Measurements from ENCODE around the gene TRIM59. TPM values are rescaled to one million over a fixed set of nuclear protein-coding genes. Genes with fewer than 3 reads are reported as not detected.

TRIM59 gene, protein sequence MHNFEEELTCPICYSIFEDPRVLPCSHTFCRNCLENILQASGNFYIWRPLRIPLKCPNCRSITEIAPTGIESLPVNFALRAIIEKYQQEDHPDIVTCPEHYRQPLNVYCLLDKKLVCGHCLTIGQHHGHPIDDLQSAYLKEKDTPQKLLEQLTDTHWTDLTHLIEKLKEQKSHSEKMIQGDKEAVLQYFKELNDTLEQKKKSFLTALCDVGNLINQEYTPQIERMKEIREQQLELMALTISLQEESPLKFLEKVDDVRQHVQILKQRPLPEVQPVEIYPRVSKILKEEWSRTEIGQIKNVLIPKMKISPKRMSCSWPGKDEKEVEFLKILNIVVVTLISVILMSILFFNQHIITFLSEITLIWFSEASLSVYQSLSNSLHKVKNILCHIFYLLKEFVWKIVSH
- polyA plus RNA-seq (2013): 19.5 TPM

DNA sequence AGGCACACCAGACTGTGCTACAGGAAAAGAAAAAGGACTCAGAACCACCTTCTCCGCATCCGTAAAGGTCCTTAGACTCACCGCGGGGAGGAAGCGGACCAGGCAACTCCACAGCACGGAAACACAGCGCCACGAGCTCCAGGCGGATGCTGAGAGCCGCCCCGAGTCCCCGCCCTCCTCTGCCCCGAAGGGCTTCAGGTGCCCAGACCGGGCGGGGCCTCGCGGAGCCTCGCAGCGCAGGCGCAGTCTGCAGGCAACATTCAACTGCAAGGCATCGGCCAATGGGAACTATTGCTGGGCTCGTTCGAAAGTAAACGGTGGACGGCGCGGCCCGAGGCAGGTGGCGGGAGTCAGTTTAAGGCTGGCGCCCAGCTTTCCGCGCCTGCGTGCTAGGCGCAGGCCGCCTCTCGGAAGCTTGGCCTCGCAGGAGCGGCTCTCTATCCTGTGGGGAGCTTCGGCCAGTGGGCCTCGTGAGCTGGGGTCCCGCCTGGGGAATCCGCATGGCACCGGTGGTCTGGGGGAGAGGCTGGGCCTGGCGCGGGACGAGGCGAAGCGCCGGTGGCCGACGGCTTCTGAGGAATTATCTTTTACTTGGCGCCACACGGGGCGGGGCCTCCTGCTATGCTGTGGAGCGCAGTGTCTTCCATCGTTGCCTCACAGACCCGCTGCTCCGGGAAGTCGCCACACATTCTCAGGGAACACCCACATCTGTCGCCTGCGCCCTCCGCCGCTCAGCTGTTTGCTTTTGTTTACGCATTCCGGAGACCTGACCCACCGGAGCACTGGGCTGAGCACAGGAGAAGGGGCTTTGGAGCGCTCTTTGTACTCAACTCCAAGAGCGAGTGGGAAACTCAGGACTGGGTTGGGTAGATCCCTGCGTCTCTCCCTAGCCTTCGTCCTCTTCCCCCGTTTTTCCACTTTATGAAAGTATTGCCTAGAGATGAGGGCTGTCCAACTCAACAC lies at the start of gene TRIM59:
TRIM59 (minus strand) TSS at position 151 of the 963 bp plus-strand sequence. CDS start 10,603 bp downstream, outside the sequence.
- DNase-seq: peak; percentile 98 to 99 (median 99)
- CTCF ChIA-PET: interaction anchor here (0.8 to 2.1 kb wide), 11 partner anchors 8 to 565 kb away, joined by 3 to 6 read pairs (median 3); no protein-coding TSS in a partner anchor

GRCh38 chr3:160498202-160498601 lies 48.6 kb upstream of the TRIM59 start:
- H3K36me3 ChIP-seq (ENCODE audit: control insufficient read depth in 4 of 4, insufficient read depth in 4 of 4, low read length in 3 of 4): peaks cover 17 to 32% (median 25%) of the 10 kb centered on the region in 4 experiments
- no peaks in the 10 kb centered on the region for H3K9me3 ChIP-seq (ENCODE audit: control extremely low read depth in 1 of 5, control insufficient read depth in 4 of 5, insufficient read depth in 2 of 5, low read depth in 1 of 5, low read length in 4 of 5)
- H3K4me1 ChIP-seq (ENCODE audit: control extremely low read depth in 1 of 4, control insufficient read depth in 4 of 4, insufficient read depth in 4 of 4, low read length in 3 of 4): no peaks in the 10 kb centered on the region
- H3K27me3 ChIP-seq (replicated peaks in 2 of 5; ENCODE audit: control insufficient read depth in 4 of 5, insufficient read depth in 5 of 5, low read length in 4 of 5): no peaks in the 10 kb centered on the region
- WGBS (ENCODE audit: insufficient coverage): 100% methylated on average over 1 of the region's 1 CpG
- POLR2A ChIA-PET: no interaction called here
- DNase-seq: no peak
- CTCF ChIA-PET: interaction anchor here (0.7 to 2.2 kb wide), 4 partner anchors 9 to 158 kb away, joined by 3 to 7 read pairs (median 3); no protein-coding TSS in a partner anchor
- H3K27ac ChIP-seq (ENCODE audit: insufficient read depth in 1 of 2, low read depth in 1 of 2, low read length in 2 of 2, poor library complexity in 1 of 2, severe bottlenecking in 2 of 2): no peak overlapping the region
- no peak overlapping the region for H3K4me3 ChIP-seq (ENCODE audit: control insufficient read depth in 1 of 7, extremely low read depth in 1 of 7, insufficient read depth in 4 of 7, low read depth in 2 of 7, low read length in 6 of 7)

More for the DNA sequence above, at the start of gene TRIM59:
- peaks cover 0 to 6% (median 2%) of the 10 kb centered on the region in 4 experiments for H3K36me3 ChIP-seq (ENCODE audit: control insufficient read depth in 4 of 4, insufficient read depth in 4 of 4, low read length in 3 of 4)
- POLR2A ChIA-PET: interaction anchor here (1.4 kb wide), 1 partner anchor 9 kb away, joined by 3 read pairs; no protein-coding TSS in a partner anchor
- H3K4me3 ChIP-seq (ENCODE audit: control insufficient read depth in 1 of 7, extremely low read depth in 1 of 7, insufficient read depth in 4 of 7, low read depth in 2 of 7, low read length in 6 of 7): peak within 1 kb of the TSS; percentile 74 to 99 (median 87)
- 17% methylated on average over 63 of the region's 71 CpGs for WGBS (ENCODE audit: insufficient coverage)
- peaks cover 0 to 5% (median 0%) of the 10 kb centered on the region in 5 experiments for H3K9me3 ChIP-seq (ENCODE audit: control extremely low read depth in 1 of 5, control insufficient read depth in 4 of 5, insufficient read depth in 2 of 5, low read depth in 1 of 5, low read length in 4 of 5)
- peaks cover 4 to 28% (median 12%) of the 10 kb centered on the region in 4 experiments for H3K4me1 ChIP-seq (ENCODE audit: control extremely low read depth in 1 of 4, control insufficient read depth in 4 of 4, insufficient read depth in 4 of 4, low read length in 3 of 4)
- H3K27ac ChIP-seq (ENCODE audit: insufficient read depth in 1 of 2, low read depth in 1 of 2, low read length in 2 of 2, poor library complexity in 1 of 2, severe bottlenecking in 2 of 2): peak within 1 kb of the TSS in 1 of 2 experiments; percentile 85
- H3K27me3 ChIP-seq (replicated peaks in 2 of 5; ENCODE audit: control insufficient read depth in 4 of 5, insufficient read depth in 5 of 5, low read length in 4 of 5): peaks cover 0 to 3% (median 0%) of the 10 kb centered on the region in 5 experiments

DNA sequence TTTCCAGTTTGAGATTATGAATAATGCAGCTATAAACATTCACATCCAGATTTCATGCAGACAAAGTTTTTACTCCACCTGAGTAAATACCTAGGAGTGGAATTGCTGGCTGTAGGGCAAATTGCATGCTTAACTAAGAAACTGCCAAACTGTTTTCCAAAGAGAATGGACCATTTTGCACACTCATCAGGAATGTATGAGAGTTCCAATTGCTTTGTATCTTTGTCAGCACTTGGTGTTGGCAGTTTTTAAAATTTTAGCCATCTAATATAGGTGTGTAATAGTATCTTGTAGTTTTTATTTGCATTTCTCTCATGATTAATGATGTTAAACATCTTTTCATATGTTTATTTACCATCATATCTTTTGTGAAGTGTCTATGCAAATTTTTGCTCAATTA lies 40.6 kb upstream of the TRIM59 start:
- Histone ChIP-seq H3K4me3 (ENCODE audit: control insufficient read depth in 1 of 7, extremely low read depth in 1 of 7, insufficient read depth in 4 of 7, low read depth in 2 of 7, low read length in 6 of 7) (no peak overlapping the region), H3K4me1 (ENCODE audit: control extremely low read depth in 1 of 4, control insufficient read depth in 4 of 4, insufficient read depth in 4 of 4, low read length in 3 of 4) (peaks cover 0 to 5% (median 1%) of the 10 kb centered on the region in 4 experiments), H3K27ac (ENCODE audit: insufficient read depth in 1 of 2, low read depth in 1 of 2, low read length in 2 of 2, poor library complexity in 1 of 2, severe bottlenecking in 2 of 2) (no peak overlapping the region), H3K27me3 (replicated peaks in 2 of 5; ENCODE audit: control insufficient read depth in 4 of 5, insufficient read depth in 5 of 5, low read length in 4 of 5) (no peaks in the 10 kb centered on the region), H3K36me3 (ENCODE audit: control insufficient read depth in 4 of 4, insufficient read depth in 4 of 4, low read length in 3 of 4) (no peaks in the 10 kb centered on the region), H3K9me3 (ENCODE audit: control extremely low read depth in 1 of 5, control insufficient read depth in 4 of 5, insufficient read depth in 2 of 5, low read depth in 1 of 5, low read length in 4 of 5) (no peaks in the 10 kb centered on the region)
- DNase-seq: no peak
- ChIA-PET POLR2A (no interaction called here), CTCF (interaction anchor here (2.3 kb wide), 1 partner anchor 9 kb away, joined by 5 read pairs; no protein-coding TSS in a partner anchor)

- no CpG with 5 or more reads among the region's 2 CpGs for WGBS (ENCODE audit: insufficient coverage)
- H3K4me1 ChIP-seq (ENCODE audit: control extremely low read depth in 1 of 4, control insufficient read depth in 4 of 4, insufficient read depth in 4 of 4, low read length in 3 of 4): peaks cover 0 to 5% (median 1%) of the 10 kb centered on the region in 4 experiments
These were observed 36.9 kb upstream of the TRIM59 start for GRCh38 chr3:160486459-160486869.

DNA sequence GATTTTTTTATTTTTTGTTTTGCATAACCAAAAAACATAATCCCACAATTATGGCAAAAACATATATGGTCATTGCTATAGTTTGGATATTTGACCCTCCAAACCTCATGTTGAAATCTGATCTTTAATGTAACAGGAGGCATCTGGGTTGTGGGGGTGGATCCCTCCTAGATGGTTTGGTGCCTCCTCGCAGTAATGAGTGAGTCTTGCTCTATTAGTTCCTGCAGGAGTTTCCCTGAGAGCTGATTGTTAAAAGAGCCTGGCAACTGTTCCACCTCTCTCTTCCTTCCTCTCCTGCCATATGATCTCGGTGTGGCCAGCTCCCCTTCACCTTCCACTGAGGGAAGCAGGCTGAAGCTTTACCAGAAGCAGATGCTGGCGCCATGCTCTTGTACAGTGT lies 33.2 kb upstream of the TRIM59 start:
- peaks cover 0 to 5% (median 2%) of the 10 kb centered on the region in 4 experiments for H3K4me1 ChIP-seq (ENCODE audit: control extremely low read depth in 1 of 4, control insufficient read depth in 4 of 4, insufficient read depth in 4 of 4, low read length in 3 of 4)
- no peak overlapping the region for H3K27ac ChIP-seq (ENCODE audit: insufficient read depth in 1 of 2, low read depth in 1 of 2, low read length in 2 of 2, poor library complexity in 1 of 2, severe bottlenecking in 2 of 2)
- ChIA-PET CTCF (interaction anchor here (0.9 kb wide), 1 partner anchor 34 kb away, joined by 3 read pairs; the partner anchor contains the start of gene TRIM59), POLR2A (no interaction called here)
- H3K27me3 ChIP-seq (replicated peaks in 2 of 5; ENCODE audit: control insufficient read depth in 4 of 5, insufficient read depth in 5 of 5, low read length in 4 of 5): no peaks in the 10 kb centered on the region
- H3K9me3 ChIP-seq (ENCODE audit: control extremely low read depth in 1 of 5, control insufficient read depth in 4 of 5, insufficient read depth in 2 of 5, low read depth in 1 of 5, low read length in 4 of 5): no peaks in the 10 kb centered on the region
- 55% methylated on average over 2 of the region's 3 CpGs for WGBS (ENCODE audit: insufficient coverage)
- H3K36me3 ChIP-seq (ENCODE audit: control insufficient read depth in 4 of 4, insufficient read depth in 4 of 4, low read length in 3 of 4): no peaks in the 10 kb centered on the region
- no peak overlapping the region for H3K4me3 ChIP-seq (ENCODE audit: control insufficient read depth in 1 of 7, extremely low read depth in 1 of 7, insufficient read depth in 4 of 7, low read depth in 2 of 7, low read length in 6 of 7)
- DNase-seq: no peak

More at GRCh38 chr3:160486459-160486869, 36.9 kb upstream of the TRIM59 start:
- H3K36me3 ChIP-seq (ENCODE audit: control insufficient read depth in 4 of 4, insufficient read depth in 4 of 4, low read length in 3 of 4): no peaks in the 10 kb centered on the region
- ChIA-PET CTCF (interaction anchor here (1.6 to 1.7 kb wide), 2 partner anchors 13 to 23 kb away, joined by 3 to 7 read pairs; no protein-coding TSS in a partner anchor), POLR2A (no interaction called here)
- peak overlapping the region in 1 of 7 experiments; percentile 76 for H3K4me3 ChIP-seq (ENCODE audit: control insufficient read depth in 1 of 7, extremely low read depth in 1 of 7, insufficient read depth in 4 of 7, low read depth in 2 of 7, low read length in 6 of 7)
- DNase-seq: peak; percentile 50 to 76 (median 75)
- H3K27me3 ChIP-seq (replicated peaks in 2 of 5; ENCODE audit: control insufficient read depth in 4 of 5, insufficient read depth in 5 of 5, low read length in 4 of 5): no peaks in the 10 kb centered on the region
- no peaks in the 10 kb centered on the region for H3K9me3 ChIP-seq (ENCODE audit: control extremely low read depth in 1 of 5, control insufficient read depth in 4 of 5, insufficient read depth in 2 of 5, low read depth in 1 of 5, low read length in 4 of 5)
- no peak overlapping the region for H3K27ac ChIP-seq (ENCODE audit: insufficient read depth in 1 of 2, low read depth in 1 of 2, low read length in 2 of 2, poor library complexity in 1 of 2, severe bottlenecking in 2 of 2)

GRCh38 chr3:160481856-160482255 lies 32.3 kb upstream of the TRIM59 start:
- no peaks in the 10 kb centered on the region for H3K36me3 ChIP-seq (ENCODE audit: control insufficient read depth in 4 of 4, insufficient read depth in 4 of 4, low read length in 3 of 4)
- no peaks in the 10 kb centered on the region for H3K9me3 ChIP-seq (ENCODE audit: control extremely low read depth in 1 of 5, control insufficient read depth in 4 of 5, insufficient read depth in 2 of 5, low read depth in 1 of 5, low read length in 4 of 5)
- ChIA-PET CTCF (interaction anchor here (0.5 kb wide), 1 partner anchor 555 kb away, joined by 3 read pairs; no protein-coding TSS in a partner anchor), POLR2A (no interaction called here)
- no peak overlapping the region for H3K27ac ChIP-seq (ENCODE audit: insufficient read depth in 1 of 2, low read depth in 1 of 2, low read length in 2 of 2, poor library complexity in 1 of 2, severe bottlenecking in 2 of 2)
- H3K27me3 ChIP-seq (replicated peaks in 2 of 5; ENCODE audit: control insufficient read depth in 4 of 5, insufficient read depth in 5 of 5, low read length in 4 of 5): no peaks in the 10 kb centered on the region
- DNase-seq: no peak
- H3K4me3 ChIP-seq (ENCODE audit: control insufficient read depth in 1 of 7, extremely low read depth in 1 of 7, insufficient read depth in 4 of 7, low read depth in 2 of 7, low read length in 6 of 7): no peak overlapping the region
- WGBS (ENCODE audit: insufficient coverage): 98% methylated on average over 6 of the region's 6 CpGs
- peaks cover 0 to 11% (median 3%) of the 10 kb centered on the region in 4 experiments for H3K4me1 ChIP-seq (ENCODE audit: control extremely low read depth in 1 of 4, control insufficient read depth in 4 of 4, insufficient read depth in 4 of 4, low read length in 3 of 4)

All from common myeloid progenitor, CD34-positive (primary cell).